ENCODE results near the gene MEGF11.
"Not testable (repeated sequence)": the region's sequence is repeated elsewhere in the genome, so short reads cannot be mapped to it uniquely, and the experiment has no call there.

The MEGF11 gene

GRCh38 chr15:65870889-65871533 lies 382.5 kb downstream of the MEGF11 start:
- Histone ChIP-seq H3K9me3 (replicated peaks in 1 of 11) (peaks cover 0 to 3% (median 0%) of the 10 kb centered on the region in 11 experiments; a peak in 1 of 22 replicates), H3K36me3 (peaks cover 18 to 28% (median 21%) of the 10 kb centered on the region in 11 experiments; a peak in 21 of 22 replicates), H3K4me2 (peak overlapping the region; percentile 79 to 93 (median 89)), H3K27ac (peak overlapping the region; percentile 78 to 95 (median 90); a peak in 21 of 22 replicates), H3K27me3 (no peaks in the 10 kb centered on the region), H4K20me1 (peaks cover 18 to 62% (median 51%) of the 10 kb centered on the region in 11 experiments; a peak in 21 of 22 replicates), H3K9ac (peak overlapping the region; percentile 86 to 93 (median 90); a peak in 20 of 22 replicates), H3K4me3 (peak overlapping the region; percentile 76 to 100 (median 90)), H3K4me1 (peaks cover 14 to 42% (median 24%) of the 10 kb centered on the region in 10 experiments)
- no peak for TF ChIP-seq Cebpa-rat (IDR thresholded peaks at IDR 0.05)

GRCh38 chr15:65869954-65870871 lies 383.3 kb downstream of the MEGF11 start:
- H3K36me3 ChIP-seq: peaks cover 11 to 20% (median 15%) of the 10 kb centered on the region in 11 experiments; a peak in 21 of 22 replicates
- peaks cover 0 to 3% (median 0%) of the 10 kb centered on the region in 11 experiments; a peak in 1 of 22 replicates for H3K9me3 ChIP-seq (replicated peaks in 1 of 11)
- peak overlapping the region; percentile 78 to 95 (median 90) for H3K27ac ChIP-seq
- H3K27me3 ChIP-seq: no peaks in the 10 kb centered on the region
- H4K20me1 ChIP-seq: peaks cover 13 to 54% (median 43%) of the 10 kb centered on the region in 11 experiments; a peak in 21 of 22 replicates
- TF ChIP-seq Cebpa-rat (IDR thresholded peaks at IDR 0.05): no peak
- H3K4me1 ChIP-seq: peaks cover 14 to 37% (median 24%) of the 10 kb centered on the region in 10 experiments
- peak overlapping the region; percentile 86 to 93 (median 90) for H3K9ac ChIP-seq
- H3K4me3 ChIP-seq: peak overlapping the region; percentile 76 to 100 (median 90)
- H3K4me2 ChIP-seq: peak overlapping the region; percentile 79 to 93 (median 89)

GRCh38 chr15:65869126-65869953 lies 384.2 kb downstream of the MEGF11 start, which contains the start of gene RAB11A:
RAB11A (plus strand) TSS chr15:65869491; CDS start chr15:65869586, 95 bp downstream.
- Histone ChIP-seq H3K4me1 (peaks cover 14 to 34% (median 24%) of the 10 kb centered on the region in 10 experiments), H3K27me3 (no peaks in the 10 kb centered on the region), H3K9me3 (replicated peaks in 1 of 11) (peaks cover 0 to 3% (median 0%) of the 10 kb centered on the region in 11 experiments; a peak in 1 of 22 replicates), H3K9ac (peak within 1 kb of the TSS; percentile 86 to 93 (median 90)), H3K4me2 (peak within 1 kb of the TSS; percentile 79 to 93 (median 89)), H3K36me3 (peaks cover 4 to 11% (median 7%) of the 10 kb centered on the region in 11 experiments; a peak in 20 of 22 replicates), H3K4me3 (peak within 1 kb of the TSS; percentile 76 to 100 (median 90)), H3K27ac (peak within 1 kb of the TSS; percentile 78 to 95 (median 90)), H4K20me1 (peaks cover 7 to 45% (median 34%) of the 10 kb centered on the region in 11 experiments; a peak in 18 of 22 replicates)
- no peak for TF ChIP-seq Cebpa-rat (IDR thresholded peaks at IDR 0.05)

GRCh38 chr15:65868546-65869125 lies 384.9 kb downstream of the MEGF11 start:
- peaks cover 5 to 38% (median 27%) of the 10 kb centered on the region in 11 experiments; a peak in 18 of 22 replicates for H4K20me1 ChIP-seq
- peak overlapping the region; percentile 78 to 95 (median 90) for H3K27ac ChIP-seq
- peak overlapping the region; percentile 86 to 93 (median 90) for H3K9ac ChIP-seq
- peaks cover 14 to 32% (median 24%) of the 10 kb centered on the region in 10 experiments for H3K4me1 ChIP-seq
- TF ChIP-seq Cebpa-rat (IDR thresholded peaks at IDR 0.05): no peak
- peak overlapping the region; percentile 76 to 100 (median 90) for H3K4me3 ChIP-seq
- peak overlapping the region in 10 of 11 experiments; percentile 4 to 93 (median 44); a peak in 13 of 22 replicates for H3K4me2 ChIP-seq
- H3K36me3 ChIP-seq: peaks cover 0 to 4% (median 0%) of the 10 kb centered on the region in 11 experiments; a peak in 9 of 22 replicates
- H3K9me3 ChIP-seq (replicated peaks in 1 of 11): peaks cover 0 to 3% (median 0%) of the 10 kb centered on the region in 11 experiments; a peak in 1 of 22 replicates
- H3K27me3 ChIP-seq: no peaks in the 10 kb centered on the region

GRCh38 chr15:65867933-65868332 lies 385.6 kb downstream of the MEGF11 start:
- not testable (repeated sequence) for H3K36me3 ChIP-seq; H3K4me2 ChIP-seq; H3K27me3 ChIP-seq; H3K4me3 ChIP-seq; H3K27ac ChIP-seq; H3K9ac ChIP-seq; H3K9me3 ChIP-seq (replicated peaks in 1 of 11)
- Histone ChIP-seq H4K20me1 (peaks cover 0 to 31% (median 20%) of the 10 kb centered on the region in 11 experiments; a peak in 16 of 22 replicates), H3K4me1 (peaks cover 17 to 29% (median 22%) of the 10 kb centered on the region in 10 experiments)

- Histone ChIP-seq H3K4me1 (peaks cover 11 to 25% (median 16%) of the 10 kb centered on the region in 10 experiments), H4K20me1 (peaks cover 0 to 24% (median 14%) of the 10 kb centered on the region in 11 experiments; a peak in 16 of 22 replicates), H3K36me3 (no peaks in the 10 kb centered on the region), H3K9ac (no peak overlapping the region), H3K9me3 (replicated peaks in 1 of 11) (peaks cover 0 to 3% (median 0%) of the 10 kb centered on the region in 11 experiments; a peak in 1 of 22 replicates), H3K4me2 (no peak overlapping the region), H3K27ac (no peak overlapping the region), H3K27me3 (no peaks in the 10 kb centered on the region), H3K4me3 (no peak overlapping the region)
- no peak for TF ChIP-seq Cebpa-rat (IDR thresholded peaks at IDR 0.05)
Observed at GRCh38 chr15:65867244-65867643, 386.3 kb downstream of the MEGF11 start.

- Histone ChIP-seq H3K4me3 (no peak overlapping the region), H3K9me3 (replicated peaks in 1 of 11) (no peaks in the 10 kb centered on the region), H3K27ac (no peak overlapping the region), H3K27me3 (no peaks in the 10 kb centered on the region), H3K36me3 (no peaks in the 10 kb centered on the region), H3K9ac (no peak overlapping the region), H3K4me1 (peaks cover 3 to 20% (median 11%) of the 10 kb centered on the region in 10 experiments; a peak in 13 of 20 replicates), H3K4me2 (peak overlapping the region in 1 of 11 experiments; percentile 2; a peak in 1 of 22 replicates), H4K20me1 (no peaks in the 10 kb centered on the region)
- no peak for TF ChIP-seq Cebpa-rat (IDR thresholded peaks at IDR 0.05)
Observed at GRCh38 chr15:65863106-65863505, 390.4 kb downstream of the MEGF11 start.

Data from BLaER1 treated with 17β-estradiol and CSF1 and Interleukin-3, amounts not matched to agents 10 nM and 100 nM (cell line).